Smooth muscle cell (in vitro differentiated cells): Measurements from ENCODE around the gene AOPEP. TPM values are rescaled to one million over a fixed set of nuclear protein-coding genes. Genes with fewer than 3 reads are reported as not detected.

ENCODE experiments used
- DNase-seq: peaks from one replicate; lab custom pipeline; 2025; ENCODE audit not compliant: unreplicated experiment; lab: John Stamatoyannopoulos, UW
- H2AFZ ChIP-seq: fragments of 200-600 bp; sonication (generic); 2 replicates; pipeline ENCODE4 v1.6.0; 2016; ENCODE audit warnings: antibody characterized with exemption, low read depth, mild to moderate bottlenecking
- H3F3A ChIP-seq: fragments of 200-600 bp; sonication (generic); 2 replicates; pipeline ENCODE4 v1.6.0; 2017; ENCODE audit warnings: antibody characterized with exemption, low read depth
- H3K27ac ChIP-seq: fragments of 200-600 bp; sonication (generic); 2 replicates; pipeline ENCODE4 v1.5.1; 2016; ENCODE audit warnings: low read depth, mild to moderate bottlenecking
- H3K27me3 ChIP-seq: fragments of 200-600 bp; sonication (generic); 2 replicates; pipeline ENCODE4 v1.6.1; 2016; ENCODE audit warnings: low read depth, mild to moderate bottlenecking
- H3K36me3 ChIP-seq: fragments of 200-600 bp; sonication (generic); 2 replicates; pipeline ENCODE4 v1.5.1; 2016; ENCODE audit warnings: low read depth
- H3K4me1 ChIP-seq: fragments of 200-600 bp; sonication (generic); 2 replicates; pipeline ENCODE4 v1.5.1; 2016; ENCODE audit warnings: low read depth
- H3K4me2 ChIP-seq: fragments of 200-600 bp; sonication (generic); 2 replicates; pipeline ENCODE4 v1.6.0; 2016; ENCODE audit warnings: mild to moderate bottlenecking
- H3K4me3 ChIP-seq: fragments of 200-600 bp; sonication (generic); 2 replicates; pipeline ENCODE4 v1.5.1; 2016; ENCODE audit warnings: mild to moderate bottlenecking
- H3K79me2 ChIP-seq: fragments of 200-600 bp; sonication (generic); 2 replicates; pipeline ENCODE4 v1.6.0; 2016; ENCODE audit warnings: low read depth, mild to moderate bottlenecking
- H3K9ac ChIP-seq: fragments of 200-600 bp; sonication (generic); 2 replicates; pipeline ENCODE4 v1.6.0; 2016; ENCODE audit warnings: low read depth
- H3K9me3 ChIP-seq: fragments of 200-600 bp; sonication (generic); replicated peaks from 2 replicates; pipeline ENCODE4 v1.5.1; 2016; ENCODE audit warnings: low read depth
- H4K20me1 ChIP-seq: fragments of 200-600 bp; sonication (generic); 2 replicates; pipeline ENCODE4 v1.6.0; 2016; ENCODE audit warnings: low read depth
- CTCF ChIP-seq: fragments of 200-600 bp; sonication (generic); IDR thresholded peaks from 2 replicates; pipeline ENCODE4 v1.5.1; 2017; ENCODE audit warnings: borderline replicate concordance, mild to moderate bottlenecking, antibody characterized with exemption; ENCODE audit not compliant: insufficient read depth, poor library complexity, severe bottlenecking
- WGBS: methylation state at CpG from one replicate; pipeline ENCODE4 v1.1.7; 2016; ENCODE audit warnings: low lambda C conversion rate; 5-methylcytosine and 5-hydroxymethylcytosine counted together
- polyA plus RNA-seq: library from polyadenylated mRNA; unstranded; fragments of >200 nt; fragmentation: Nextera tagmentation; extraction: Ambion mirVana; gene quantifications from 2 replicates; pipeline ENCODE4 v1.2.1, GENCODE V29; 2016
- total RNA-seq: library from RNA; depleted of rRNA; stranded (reverse); fragments of >200 nt; gene quantifications from 2 replicates; pipeline ENCODE4 v1.2.3, GENCODE V29; 2014

Gene AOPEP
- total and polyA plus RNA-seq, 2 experiments from 2014 or later: 52.7 to 94.9 TPM

- Histone ChIP-seq H3K27me3 (no peaks in the 10 kb centered on the region), H3K4me1 (peaks cover 5% of the 10 kb centered on the region), H3K4me3 (no peak overlapping the region), H3K36me3 (no peaks in the 10 kb centered on the region), H2AFZ (no peak overlapping the region), H3K79me2 (no peaks in the 10 kb centered on the region), H3F3A (peaks cover 14% of the 10 kb centered on the region), H3K4me2 (no peak overlapping the region), H4K20me1 (no peaks in the 10 kb centered on the region), H3K9me3 (no peaks in the 10 kb centered on the region), H3K27ac (no peak overlapping the region), H3K9ac (no peak overlapping the region)
- DNase-seq: no peak
- no peak for TF ChIP-seq CTCF
- WGBS: 77% methylated on average over 5 of the region's 5 CpGs
Measured at GRCh38 chr9:95130484-95130883, 404.0 kb downstream of the AOPEP start.

GRCh38 chr9:95131023-95131943 is 404.8 kb downstream of the AOPEP start:
- Histone ChIP-seq H3K4me1 (peaks cover 5% of the 10 kb centered on the region), H3K79me2 (no peaks in the 10 kb centered on the region)

GRCh38 chr9:95132366-95133324 is 406.1 kb downstream of the AOPEP start:
- Histone ChIP-seq H3K4me3 (no peak overlapping the region), H3K4me1 (peaks cover 5% of the 10 kb centered on the region), H3K27ac (peak overlapping the region; percentile 39), H3F3A (peaks cover 14% of the 10 kb centered on the region), H3K9ac (no peak overlapping the region), H3K36me3 (no peaks in the 10 kb centered on the region), H4K20me1 (no peaks in the 10 kb centered on the region), H2AFZ (no peak overlapping the region), H3K79me2 (no peaks in the 10 kb centered on the region), H3K27me3 (no peaks in the 10 kb centered on the region), H3K4me2 (peak overlapping the region; percentile 10), H3K9me3 (no peaks in the 10 kb centered on the region)
- WGBS: 55% methylated on average over 17 of the region's 17 CpGs
- no peak for DNase-seq
- no peak for TF ChIP-seq CTCF

More at GRCh38 chr9:95131023-95131943, 404.8 kb downstream of the AOPEP start:
- DNase-seq: peak; percentile 30
- Histone ChIP-seq H3K4me3 (no peak overlapping the region), H3K27me3 (no peaks in the 10 kb centered on the region), H3K27ac (no peak overlapping the region), H3K9ac (no peak overlapping the region), H3K36me3 (no peaks in the 10 kb centered on the region), H3F3A (peaks cover 14% of the 10 kb centered on the region), H4K20me1 (no peaks in the 10 kb centered on the region), H2AFZ (no peak overlapping the region), H3K4me2 (no peak overlapping the region), H3K9me3 (no peaks in the 10 kb centered on the region)
- 12% methylated on average over 7 of the region's 7 CpGs for WGBS
- peak; percentile 80 for TF ChIP-seq CTCF
